WTC11 (cell line): ENCODE measurements around the gene HCRTR1. TPM values are rescaled to one million over a fixed set of nuclear protein-coding genes. Genes with fewer than 3 reads are reported as not detected.

Experiments used
- ATAC-seq: fragments of 200-7000 bp; cut with Tn5 transposase; 2 replicates; pipeline ENCODE4 v1.10.0; 2021; ENCODE audit warnings: mild to moderate bottlenecking, moderate library complexity
- CTCF ChIA-PET: fragments of 300-600 bp; sonication (Branson Sonifier 250); formaldehyde crosslinking; loops from one replicate; lab custom pipeline; 2021; ENCODE audit warnings: antibody characterized with exemption; lab: Charles Lee
- POLR2A ChIA-PET: fragments of 350-600 bp; sonication (Branson Sonifier 250); formaldehyde crosslinking; loops from one replicate; lab custom pipeline; 2021; ENCODE audit warnings: antibody characterized with exemption; lab: Charles Lee
- DNase-seq: peaks from one replicate; pipeline ENCODE4 v3.0.0; 2021; ENCODE audit warnings: low spot score
- H3K27ac Mint-ChIP-seq: 2 replicates; pipeline ENCODE4 v1.8.0; 2021; ENCODE audit warnings: mixed read lengths
- H3K27me3 Mint-ChIP-seq: 2 replicates; pipeline ENCODE4 v1.8.0; 2021; ENCODE audit warnings: low read depth, mild to moderate bottlenecking, moderate library complexity, mixed read lengths
- H3K36me3 Mint-ChIP-seq: 2 replicates; pipeline ENCODE4 v1.8.0; 2021; ENCODE audit warnings: mixed read lengths
- H3K4me1 Mint-ChIP-seq: 2 replicates; pipeline ENCODE4 v1.8.0; 2022; ENCODE audit warnings: mixed read lengths
- H3K4me3 Mint-ChIP-seq: 2 replicates; pipeline ENCODE4 v1.8.0; 2021; ENCODE audit warnings: mild to moderate bottlenecking, moderate library complexity, mixed read lengths
- H3K9me3 Mint-ChIP-seq: 2 replicates; pipeline ENCODE4 v1.8.0; 2021; ENCODE audit warnings: mixed read lengths
- ATF1 ChIP-seq: sonication (generic); formaldehyde crosslinking; IDR thresholded peaks from 2 replicates; pipeline ENCODE4 v1.8.1; 2023; ENCODE audit warnings: mild to moderate bottlenecking, moderate library complexity, missing genetic modification reagents
- ATF3 ChIP-seq: sonication (generic); formaldehyde crosslinking; conservative IDR thresholded peaks from 2 replicates; pipeline ENCODE4 v1.8.1; 2022; ENCODE audit warnings: mild to moderate bottlenecking, missing genetic modification reagents
- CBFB ChIP-seq: sonication (generic); formaldehyde crosslinking; IDR thresholded peaks from 2 replicates; pipeline ENCODE4 v1.8.1; 2022; ENCODE audit warnings: mild to moderate bottlenecking, low read depth, missing genetic modification reagents
- ELF4 ChIP-seq: sonication (generic); formaldehyde crosslinking; IDR thresholded peaks from 2 replicates; pipeline ENCODE4 v1.8.1; 2022; ENCODE audit warnings: low read depth, mild to moderate bottlenecking, moderate library complexity, missing genetic modification reagents
- MLX ChIP-seq: sonication (generic); formaldehyde crosslinking; IDR thresholded peaks from 2 replicates; pipeline ENCODE4 v1.8.1; 2023; ENCODE audit warnings: mild to moderate bottlenecking, missing genetic modification reagents, moderate library complexity
- NFATC4 ChIP-seq: fragments of 250-450 bp; sonication (Bioruptor Pico); IDR thresholded peaks from 2 replicates; pipeline ENCODE4 v1.9.0; 2021; ENCODE audit warnings: mild to moderate bottlenecking
- NFYB ChIP-seq: sonication (generic); formaldehyde crosslinking; conservative IDR thresholded peaks from 2 replicates; pipeline ENCODE4 v1.8.0; 2022; ENCODE audit warnings: low read depth, missing genetic modification reagents
- NR2C2 ChIP-seq: sonication (generic); formaldehyde crosslinking; IDR thresholded peaks from 2 replicates; pipeline ENCODE4 v1.8.0; 2022; ENCODE audit warnings: mild to moderate bottlenecking, missing genetic modification reagents
- PRRX2 ChIP-seq: fragments of 250-450 bp; sonication (Bioruptor Pico); IDR thresholded peaks from 2 replicates; pipeline ENCODE4 v1.8.0; 2021; ENCODE audit warnings: mild to moderate bottlenecking
- SMAD4 ChIP-seq: sonication (generic); formaldehyde crosslinking; IDR thresholded peaks from 2 replicates; pipeline ENCODE4 v1.8.0; 2022; ENCODE audit warnings: mild to moderate bottlenecking, missing genetic modification reagents
- TEAD4 ChIP-seq: sonication (generic); formaldehyde crosslinking; IDR thresholded peaks from 2 replicates; pipeline ENCODE4 v1.8.0; 2022; ENCODE audit warnings: mild to moderate bottlenecking, missing genetic modification reagents
- ZNF138 ChIP-seq: sonication (generic); formaldehyde crosslinking; conservative IDR thresholded peaks from 2 replicates; pipeline ENCODE4 v1.8.1; 2022; ENCODE audit warnings: mild to moderate bottlenecking, moderate library complexity, missing genetic modification reagents
- ZNF396 ChIP-seq: fragments of 250-450 bp; sonication (Bioruptor Pico); IDR thresholded peaks from 2 replicates; pipeline ENCODE4 v1.8.0; 2021; ENCODE audit warnings: mild to moderate bottlenecking, moderate library complexity, borderline replicate concordance
- ZNF416 ChIP-seq: fragments of 250-450 bp; sonication (Bioruptor Pico); IDR thresholded peaks from 2 replicates; pipeline ENCODE4 v1.9.0; 2021; ENCODE audit warnings: mild to moderate bottlenecking, inconsistent platforms
- total RNA-seq: library from RNA; stranded (reverse); gene quantifications from 3 replicates; pipeline ENCODE4 v1.2.3, GENCODE V29; 2021
- TF ChIP-seq, protein P1 (sequence below): sonication (generic); formaldehyde crosslinking; IDR thresholded peaks from 2 replicates; pipeline ENCODE4 v1.8.1; 2023; ENCODE audit warnings: mild to moderate bottlenecking, missing genetic modification reagents
- TF ChIP-seq, protein P2 (sequence below): fragments of 250-450 bp; sonication (Bioruptor Pico); IDR thresholded peaks from 2 replicates; pipeline ENCODE4 v1.9.0; 2021; ENCODE audit warnings: mild to moderate bottlenecking
- TF ChIP-seq, protein P3 (sequence below): fragments of 250-450 bp; sonication (Bioruptor Pico); conservative IDR thresholded peaks from 2 replicates; pipeline ENCODE4 v1.9.0; 2021; ENCODE audit warnings: mild to moderate bottlenecking
- TF ChIP-seq, protein P4 (sequence below): fragments of 250-450 bp; sonication (Bioruptor Pico); IDR thresholded peaks from 2 replicates; pipeline ENCODE4 v1.8.0; 2021; ENCODE audit warnings: mild to moderate bottlenecking
- TF ChIP-seq, protein P5 (sequence below): fragments of 200-600 bp; IDR thresholded peaks from 2 replicates; pipeline ENCODE4 v1.8.0; 2022; ENCODE audit warnings: antibody characterized with exemption

HCRTR1 gene
- total RNA-seq, 1 experiment from 2014 or later, result 0.13 TPM

- TF ChIP-seq, protein P1, sequence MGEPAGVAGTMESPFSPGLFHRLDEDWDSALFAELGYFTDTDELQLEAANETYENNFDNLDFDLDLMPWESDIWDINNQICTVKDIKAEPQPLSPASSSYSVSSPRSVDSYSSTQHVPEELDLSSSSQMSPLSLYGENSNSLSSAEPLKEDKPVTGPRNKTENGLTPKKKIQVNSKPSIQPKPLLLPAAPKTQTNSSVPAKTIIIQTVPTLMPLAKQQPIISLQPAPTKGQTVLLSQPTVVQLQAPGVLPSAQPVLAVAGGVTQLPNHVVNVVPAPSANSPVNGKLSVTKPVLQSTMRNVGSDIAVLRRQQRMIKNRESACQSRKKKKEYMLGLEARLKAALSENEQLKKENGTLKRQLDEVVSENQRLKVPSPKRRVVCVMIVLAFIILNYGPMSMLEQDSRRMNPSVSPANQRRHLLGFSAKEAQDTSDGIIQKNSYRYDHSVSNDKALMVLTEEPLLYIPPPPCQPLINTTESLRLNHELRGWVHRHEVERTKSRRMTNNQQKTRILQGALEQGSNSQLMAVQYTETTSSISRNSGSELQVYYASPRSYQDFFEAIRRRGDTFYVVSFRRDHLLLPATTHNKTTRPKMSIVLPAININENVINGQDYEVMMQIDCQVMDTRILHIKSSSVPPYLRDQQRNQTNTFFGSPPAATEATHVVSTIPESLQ (CRISPR knock-in tag), result no peak
- TF ChIP-seq ATF3 (CRISPR knock-in tag) (no peak), SMAD4 (CRISPR knock-in tag) (no peak), ZNF416 (CRISPR knock-in tag) (no peak), TEAD4 (no peak), ATF1 (CRISPR knock-in tag) (no peak)
- TF ChIP-seq, protein P2, sequence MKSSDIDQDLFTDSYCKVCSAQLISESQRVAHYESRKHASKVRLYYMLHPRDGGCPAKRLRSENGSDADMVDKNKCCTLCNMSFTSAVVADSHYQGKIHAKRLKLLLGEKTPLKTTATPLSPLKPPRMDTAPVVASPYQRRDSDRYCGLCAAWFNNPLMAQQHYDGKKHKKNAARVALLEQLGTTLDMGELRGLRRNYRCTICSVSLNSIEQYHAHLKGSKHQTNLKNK, result no peak
Measured at GRCh38 chr1:31605908-31606427, 11.5 kb upstream of the HCRTR1 start (continued).

GRCh38 chr1:31607360-31607759 lies 10.1 kb upstream of the HCRTR1 start:
- H3K27me3 Mint-ChIP-seq, result no peaks in the 10 kb centered on the region
- H3K36me3 Mint-ChIP-seq, result no peaks in the 10 kb centered on the region
- no peak for TF ChIP-seq ZNF138 (CRISPR knock-in tag)
- no peak for TF ChIP-seq SMAD4 (CRISPR knock-in tag)
- no peak for TF ChIP-seq ATF1 (CRISPR knock-in tag)
- no peak for TF ChIP-seq NFYB (CRISPR knock-in tag)
- TF ChIP-seq, protein P3, sequence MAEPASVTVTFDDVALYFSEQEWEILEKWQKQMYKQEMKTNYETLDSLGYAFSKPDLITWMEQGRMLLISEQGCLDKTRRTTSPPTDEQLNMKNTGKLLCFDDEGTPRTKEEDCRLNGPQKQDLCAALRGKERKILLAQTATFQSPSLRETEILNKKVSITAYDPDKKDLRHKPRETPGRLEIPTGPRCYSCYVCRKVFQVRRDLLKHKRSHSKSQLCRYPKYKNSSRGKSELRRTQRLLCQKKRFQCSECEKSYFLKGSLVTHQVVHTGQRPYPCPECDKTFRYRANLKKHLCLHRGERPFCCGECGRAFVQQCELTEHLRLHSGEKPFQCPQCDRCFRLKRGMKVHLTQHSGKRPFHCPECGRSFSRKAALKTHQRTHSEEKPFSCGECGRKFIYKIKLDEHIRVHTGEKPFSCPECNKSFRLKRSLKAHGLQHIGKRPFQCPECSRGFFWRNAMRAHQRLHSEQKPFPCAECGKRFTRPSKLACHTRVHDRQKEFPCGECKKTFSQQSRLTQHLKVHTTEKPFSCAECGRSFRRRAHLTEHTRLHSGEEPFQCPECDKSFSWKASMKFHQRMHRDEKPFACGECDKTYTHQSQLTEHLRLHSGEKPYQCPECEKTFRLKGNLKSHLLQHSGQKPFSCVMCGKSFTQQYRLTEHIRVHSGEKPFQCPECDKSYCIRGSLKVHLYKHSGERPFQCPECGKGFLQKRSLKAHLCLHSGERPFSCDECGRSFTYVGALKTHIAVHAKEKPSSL (CRISPR knock-in tag), result no peak
- no peak for TF ChIP-seq NFATC4 (CRISPR knock-in tag)
- no peak for TF ChIP-seq ELF4 (CRISPR knock-in tag)
- no peak for TF ChIP-seq ZNF396 (CRISPR knock-in tag)
- no peak for TF ChIP-seq PRRX2 (CRISPR knock-in tag)
- no peak for TF ChIP-seq NR2C2 (CRISPR knock-in tag)
- TF ChIP-seq, protein P2, result no peak
- TF ChIP-seq MLX (CRISPR knock-in tag), result no peak
- TF ChIP-seq, protein P4, sequence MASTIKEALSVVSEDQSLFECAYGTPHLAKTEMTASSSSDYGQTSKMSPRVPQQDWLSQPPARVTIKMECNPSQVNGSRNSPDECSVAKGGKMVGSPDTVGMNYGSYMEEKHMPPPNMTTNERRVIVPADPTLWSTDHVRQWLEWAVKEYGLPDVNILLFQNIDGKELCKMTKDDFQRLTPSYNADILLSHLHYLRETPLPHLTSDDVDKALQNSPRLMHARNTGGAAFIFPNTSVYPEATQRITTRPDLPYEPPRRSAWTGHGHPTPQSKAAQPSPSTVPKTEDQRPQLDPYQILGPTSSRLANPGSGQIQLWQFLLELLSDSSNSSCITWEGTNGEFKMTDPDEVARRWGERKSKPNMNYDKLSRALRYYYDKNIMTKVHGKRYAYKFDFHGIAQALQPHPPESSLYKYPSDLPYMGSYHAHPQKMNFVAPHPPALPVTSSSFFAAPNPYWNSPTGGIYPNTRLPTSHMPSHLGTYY (CRISPR knock-in tag), result no peak
- TF ChIP-seq, protein P5, sequence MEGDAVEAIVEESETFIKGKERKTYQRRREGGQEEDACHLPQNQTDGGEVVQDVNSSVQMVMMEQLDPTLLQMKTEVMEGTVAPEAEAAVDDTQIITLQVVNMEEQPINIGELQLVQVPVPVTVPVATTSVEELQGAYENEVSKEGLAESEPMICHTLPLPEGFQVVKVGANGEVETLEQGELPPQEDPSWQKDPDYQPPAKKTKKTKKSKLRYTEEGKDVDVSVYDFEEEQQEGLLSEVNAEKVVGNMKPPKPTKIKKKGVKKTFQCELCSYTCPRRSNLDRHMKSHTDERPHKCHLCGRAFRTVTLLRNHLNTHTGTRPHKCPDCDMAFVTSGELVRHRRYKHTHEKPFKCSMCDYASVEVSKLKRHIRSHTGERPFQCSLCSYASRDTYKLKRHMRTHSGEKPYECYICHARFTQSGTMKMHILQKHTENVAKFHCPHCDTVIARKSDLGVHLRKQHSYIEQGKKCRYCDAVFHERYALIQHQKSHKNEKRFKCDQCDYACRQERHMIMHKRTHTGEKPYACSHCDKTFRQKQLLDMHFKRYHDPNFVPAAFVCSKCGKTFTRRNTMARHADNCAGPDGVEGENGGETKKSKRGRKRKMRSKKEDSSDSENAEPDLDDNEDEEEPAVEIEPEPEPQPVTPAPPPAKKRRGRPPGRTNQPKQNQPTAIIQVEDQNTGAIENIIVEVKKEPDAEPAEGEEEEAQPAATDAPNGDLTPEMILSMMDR, result no peak
- TF ChIP-seq CBFB (CRISPR knock-in tag), result no peak
- DNase-seq (no peak), ATAC-seq (no peak)
- H3K27ac Mint-ChIP-seq, result no peak overlapping the region
- POLR2A ChIA-PET, result interaction anchor here (2.2 kb wide), 1 partner anchor 11 kb away, joined by 6 read pairs; no protein-coding TSS in a partner anchor
- no peak overlapping the region for H3K4me3 Mint-ChIP-seq
- CTCF ChIA-PET, result interaction anchor here (1.1 to 3.5 kb wide), 3 partner anchors 10 to 58 kb away, joined by 3 to 18 read pairs (median 7); partner anchors contain the start of gene HCRTR1
- H3K9me3 Mint-ChIP-seq, result no peaks in the 10 kb centered on the region; the same call in 1 of the 2 replicates
- 0 out of 2 replicates have a peak, but pooled peaks cover 3% of the 10 kb centered on the region for H3K4me1 Mint-ChIP-seq
